ENCODE data around the gene RFTN1. TPM values are rescaled to one million over a fixed set of nuclear protein-coding genes. Genes with fewer than 3 reads are reported as not detected.
A peak's percentile ranks its signal among the peaks of the same experiment; 100 is the strongest.

Gene RFTN1
- total RNA-seq, 6 experiments from 2014 or later: 15.1 to 36.0 (median 19.8) TPM

DNA sequence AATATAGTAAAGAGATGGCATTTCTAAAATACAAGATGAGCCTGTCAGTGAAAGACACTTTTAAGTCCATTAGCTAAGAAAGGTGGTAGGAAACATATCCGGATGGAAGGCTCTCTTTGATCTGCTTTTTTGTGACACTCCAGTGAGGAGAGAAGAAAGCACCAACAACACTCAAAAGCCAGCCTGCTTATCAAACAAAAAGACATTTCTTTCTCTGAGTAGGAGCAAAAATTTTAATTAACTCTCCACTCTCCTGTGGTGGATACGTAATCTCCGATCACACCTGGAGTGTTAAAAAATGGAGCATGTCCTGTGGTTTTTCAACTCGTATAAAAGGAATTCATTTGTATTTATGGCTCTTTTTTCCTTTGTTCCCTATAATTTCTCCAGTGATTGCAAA, 183.1 kb downstream of the RFTN1 start:
- Histone ChIP-seq H3K9me3 (no peaks in the 10 kb centered on the region), H3K4me1 (peaks cover 0 to 56% (median 18%) of the 10 kb centered on the region in 4 donors), H3K27me3 (no peaks in the 10 kb centered on the region), H3K27ac (peak overlapping the region in 2 of 3 donors; percentile 66 to 87), H3K4me3 (no peak overlapping the region), H3K36me3 (no peaks in the 10 kb centered on the region)
- TF ChIP-seq POLR2A (IDR thresholded peaks at IDR 0.05): no peak
- TF ChIP-seq, protein P1, sequence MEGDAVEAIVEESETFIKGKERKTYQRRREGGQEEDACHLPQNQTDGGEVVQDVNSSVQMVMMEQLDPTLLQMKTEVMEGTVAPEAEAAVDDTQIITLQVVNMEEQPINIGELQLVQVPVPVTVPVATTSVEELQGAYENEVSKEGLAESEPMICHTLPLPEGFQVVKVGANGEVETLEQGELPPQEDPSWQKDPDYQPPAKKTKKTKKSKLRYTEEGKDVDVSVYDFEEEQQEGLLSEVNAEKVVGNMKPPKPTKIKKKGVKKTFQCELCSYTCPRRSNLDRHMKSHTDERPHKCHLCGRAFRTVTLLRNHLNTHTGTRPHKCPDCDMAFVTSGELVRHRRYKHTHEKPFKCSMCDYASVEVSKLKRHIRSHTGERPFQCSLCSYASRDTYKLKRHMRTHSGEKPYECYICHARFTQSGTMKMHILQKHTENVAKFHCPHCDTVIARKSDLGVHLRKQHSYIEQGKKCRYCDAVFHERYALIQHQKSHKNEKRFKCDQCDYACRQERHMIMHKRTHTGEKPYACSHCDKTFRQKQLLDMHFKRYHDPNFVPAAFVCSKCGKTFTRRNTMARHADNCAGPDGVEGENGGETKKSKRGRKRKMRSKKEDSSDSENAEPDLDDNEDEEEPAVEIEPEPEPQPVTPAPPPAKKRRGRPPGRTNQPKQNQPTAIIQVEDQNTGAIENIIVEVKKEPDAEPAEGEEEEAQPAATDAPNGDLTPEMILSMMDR (IDR thresholded peaks at IDR 0.05): no peak
- ATAC-seq: no peak
- no peak for DNase-seq
- intact Hi-C loops (cut with DNase I): no loop called here
- WGBS (ENCODE audit: insufficient coverage, low coverage, low lambda C conversion rate, missing lambda C conversion rate): 60% methylated on average over 4 of the region's 4 CpGs

- Histone ChIP-seq H3K9me3 (no peaks in the 10 kb centered on the region), H3K27ac (peak overlapping the region; percentile 24 to 87 (median 66)), H3K36me3 (no peaks in the 10 kb centered on the region), H3K27me3 (no peaks in the 10 kb centered on the region), H3K4me1 (peaks cover 0 to 60% (median 18%) of the 10 kb centered on the region in 4 donors), H3K4me3 (no peak overlapping the region)
- TF ChIP-seq POLR2A (IDR thresholded peaks at IDR 0.05): no peak
- TF ChIP-seq, protein P1 (IDR thresholded peaks at IDR 0.05): no peak
- intact Hi-C loops (cut with DNase I): no loop called here
- DNase-seq (no peak), ATAC-seq (no peak)
- WGBS (ENCODE audit: insufficient coverage, low coverage, low lambda C conversion rate, missing lambda C conversion rate): 70% methylated on average over 7 of the region's 9 CpGs
These were observed 183.7 kb downstream of the RFTN1 start for GRCh38 chr3:16329826-16330129.

DNA sequence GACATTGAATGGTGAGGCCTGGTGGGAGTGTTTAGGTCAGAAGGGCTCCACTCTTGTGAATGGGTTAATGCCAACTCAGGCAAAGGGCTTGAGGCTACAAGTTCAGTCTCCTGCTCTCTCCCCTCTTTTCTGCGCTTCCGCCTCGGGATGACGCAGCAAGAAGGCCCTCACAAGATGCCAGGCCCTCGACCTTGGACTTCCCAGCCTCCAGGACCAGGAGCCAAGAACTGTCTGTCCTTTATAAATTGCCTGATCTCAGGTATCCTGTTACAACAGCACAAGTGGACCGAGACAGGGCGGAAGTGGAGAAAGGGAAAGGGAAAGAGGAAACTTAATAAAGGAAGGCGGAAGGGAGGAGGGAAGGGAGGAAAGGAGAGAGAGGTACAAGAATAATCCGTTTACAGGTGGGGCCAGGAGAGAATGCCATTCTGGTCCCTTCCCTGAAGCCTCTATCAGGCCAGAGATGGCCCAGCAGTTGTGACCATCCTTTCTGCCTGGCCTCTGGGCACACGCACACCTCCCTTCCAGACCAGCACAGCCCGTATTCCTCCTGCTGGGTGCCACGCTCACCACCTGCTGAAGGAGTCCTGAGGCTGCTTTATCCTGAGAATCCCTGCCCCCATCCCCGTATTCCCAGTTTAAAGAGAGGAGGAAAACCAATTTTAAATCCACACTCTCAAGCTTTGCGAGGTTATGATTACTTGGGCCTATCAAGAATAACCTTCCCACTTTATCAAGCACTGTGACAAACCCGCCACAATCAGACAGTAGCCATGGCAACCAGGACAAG, 184.3 kb downstream of the RFTN1 start:
- DNase-seq (peak in 2 of 3 donors; percentile 76 to 78), ATAC-seq (peak in 3 of 4 donors; percentile 3 to 34 (median 22))
- no peaks in the 10 kb centered on the region for H3K27me3 ChIP-seq
- intact Hi-C loops (cut with DNase I): no loop called here
- peak overlapping the region; percentile 24 to 87 (median 66) for H3K27ac ChIP-seq
- H3K36me3 ChIP-seq: peaks cover 0 to under 1% (median 0%) of the 10 kb centered on the region in 4 donors
- H3K4me1 ChIP-seq: peaks cover 0 to 62% (median 18%) of the 10 kb centered on the region in 4 donors
- WGBS (ENCODE audit: insufficient coverage, low coverage, low lambda C conversion rate, missing lambda C conversion rate): 41% methylated on average over 11 of the region's 15 CpGs
- H3K4me3 ChIP-seq: no peak overlapping the region
- TF ChIP-seq POLR2A (IDR thresholded peaks at IDR 0.05): no peak
- TF ChIP-seq, protein P1 (IDR thresholded peaks at IDR 0.05): no peak
- H3K9me3 ChIP-seq: no peaks in the 10 kb centered on the region

DNA sequence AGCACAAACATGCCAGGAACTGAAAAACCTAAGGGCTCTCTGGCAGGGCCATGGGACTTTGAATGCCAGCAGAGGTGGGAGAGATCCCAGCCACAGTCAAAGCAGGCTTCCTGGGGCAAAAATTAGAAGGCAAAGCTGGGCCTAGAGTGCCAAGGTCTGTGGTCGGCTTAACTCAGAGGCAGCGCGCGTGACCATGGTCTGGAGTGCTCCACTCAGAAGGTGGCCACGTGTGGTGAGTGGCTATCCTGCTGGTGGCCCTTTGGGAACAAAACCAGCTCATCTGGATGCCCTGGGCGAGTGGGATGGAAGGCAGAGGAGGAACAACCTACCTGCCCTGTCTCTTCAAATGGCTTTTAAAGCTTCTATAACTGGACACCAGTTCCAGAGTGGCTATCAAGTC, 185.4 kb downstream of the RFTN1 start:
- Histone ChIP-seq H3K4me1 (peaks cover 0 to 62% (median 18%) of the 10 kb centered on the region in 4 donors), H3K36me3 (peaks cover 0 to 5% (median 0%) of the 10 kb centered on the region in 4 donors), H3K4me3 (no peak overlapping the region), H3K27me3 (no peaks in the 10 kb centered on the region), H3K9me3 (no peaks in the 10 kb centered on the region), H3K27ac (peak overlapping the region in 2 of 3 donors; percentile 66 to 87)
- WGBS (ENCODE audit: insufficient coverage, low coverage, low lambda C conversion rate, missing lambda C conversion rate): no CpG with 5 or more reads among the region's 6 CpGs
- DNase-seq (no peak), ATAC-seq (no peak)
- intact Hi-C loops (cut with DNase I): no loop called here
- no peak for TF ChIP-seq POLR2A (IDR thresholded peaks at IDR 0.05)
- TF ChIP-seq, protein P1 (IDR thresholded peaks at IDR 0.05): no peak
